HG03575 (cell line): ENCODE measurements around the gene PTX4.
"Not testable (repeated sequence)": the region's sequence is repeated elsewhere in the genome, so short reads cannot be mapped to it uniquely, and the experiment has no call there.

Experiments used
- ATAC-seq: cut with Tn5 transposase; IDR thresholded peaks from one replicate; pipeline ENCODE4 v1.9.1; 2021; ENCODE audit not compliant: unreplicated experiment, insufficient number of reproducible peaks, low FRiP score; ENCODE audit errors: extremely low read depth

The PTX4 gene

DNA sequence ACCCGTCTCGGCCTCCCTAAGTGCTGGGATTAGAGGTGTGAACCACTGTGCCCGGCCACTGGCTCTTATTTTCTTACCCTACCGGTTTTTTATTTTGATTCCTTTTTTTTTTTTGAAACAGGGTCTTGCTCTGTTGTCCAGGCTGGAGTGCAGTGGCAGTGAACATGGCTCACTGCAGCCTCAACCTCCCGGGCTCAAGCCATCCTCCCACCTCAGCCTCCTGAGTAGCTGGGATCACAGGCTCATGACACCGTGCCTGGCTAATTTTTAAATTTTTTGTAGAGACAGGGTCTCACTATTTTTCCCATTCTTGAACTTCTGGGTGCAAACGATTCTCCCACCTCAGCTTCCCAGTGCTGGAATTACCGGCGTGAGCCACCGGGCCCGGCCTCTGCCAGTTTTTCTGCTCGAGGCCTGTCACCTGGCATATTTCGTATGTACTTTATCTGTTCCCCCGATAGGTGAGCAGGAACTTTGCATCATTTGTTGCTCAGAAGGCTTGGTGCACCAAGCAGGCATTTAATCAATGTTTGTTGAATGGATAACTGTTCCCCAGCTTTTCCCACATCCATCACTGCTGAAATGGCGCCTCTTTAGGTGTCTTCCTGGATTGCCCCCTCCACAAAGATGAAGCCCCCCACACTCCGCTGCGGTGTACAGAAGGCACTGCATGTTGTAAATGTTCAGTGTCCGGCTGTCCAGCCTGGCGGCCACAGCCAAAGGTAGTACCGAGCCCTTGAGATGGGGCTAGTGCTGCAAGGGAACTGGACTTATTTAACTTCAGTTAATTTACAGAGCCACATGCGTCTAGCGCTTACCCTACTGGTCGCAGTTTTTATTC is 3.6 kb upstream of the PTX4 start:
- ATAC-seq, result no peak

GRCh38 chr16:1491327-1491726 is 2.6 kb upstream of the PTX4 start:
- no peak for ATAC-seq

DNA sequence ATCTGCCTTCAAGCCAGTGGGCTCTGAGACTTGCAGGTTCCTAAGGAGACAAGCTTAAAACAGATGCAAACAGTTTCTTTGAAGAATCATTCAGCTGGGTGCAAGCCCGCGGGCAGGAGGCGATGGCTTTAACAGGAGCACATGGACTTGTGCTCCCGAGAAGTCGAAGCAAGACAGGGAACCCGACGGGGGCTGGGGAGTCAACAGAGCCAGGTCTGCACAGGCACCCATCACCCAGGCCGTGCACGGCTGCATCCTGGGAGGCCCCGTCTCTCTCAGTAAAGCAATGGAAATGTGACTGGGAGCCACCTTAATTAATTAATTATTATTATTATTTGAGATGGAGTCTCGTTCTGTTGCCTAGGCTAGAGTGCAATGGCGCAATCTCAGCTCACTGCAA is 333 bp upstream of the PTX4 start:
- no peak for ATAC-seq

- ATAC-seq, result no peak
Observed at GRCh38 chr16:1488054-1488601, 616 bp downstream of the PTX4 start.

DNA sequence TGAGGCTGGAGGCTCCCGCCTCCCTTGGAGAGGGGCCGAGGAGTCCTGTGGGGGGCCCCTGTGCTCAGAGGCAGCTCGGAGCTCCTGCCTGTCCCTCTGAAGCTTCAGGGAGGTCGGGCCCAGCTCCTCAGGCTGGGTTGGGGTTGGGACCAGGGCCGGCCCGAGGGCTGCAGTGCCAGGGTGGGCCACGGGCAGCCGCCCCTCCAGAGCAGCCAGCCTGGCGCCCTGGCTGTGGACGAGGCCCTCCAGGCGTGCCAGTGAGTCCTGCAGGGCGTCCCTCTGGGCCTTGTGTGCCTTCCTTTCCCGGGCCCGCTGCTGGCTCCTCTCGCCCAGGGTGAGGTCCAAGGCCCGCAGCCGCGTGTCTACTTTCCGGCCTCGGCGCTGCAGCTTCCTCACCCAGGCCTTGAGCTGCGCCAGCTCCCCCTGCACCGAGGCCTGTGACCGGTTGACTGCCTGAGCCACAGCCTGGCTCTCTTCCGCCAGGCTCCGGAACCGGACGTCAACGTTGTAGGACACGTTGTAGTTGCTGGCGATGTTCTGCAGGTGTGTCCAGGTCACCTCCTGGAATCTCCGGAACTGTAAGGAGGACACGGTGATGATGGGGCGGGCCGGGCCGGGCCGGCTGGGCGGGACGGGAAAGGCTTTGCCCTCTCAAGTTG is 1.2 kb downstream of the PTX4 start:
- no peak for ATAC-seq

GRCh38 chr16:1486551-1487390 is 2.0 kb downstream of the PTX4 start:
- ATAC-seq, result no peak

GRCh38 chr16:1485847-1486496 is 2.8 kb downstream of the PTX4 start:
- ATAC-seq, result no peak

GRCh38 chr16:1481906-1482835 is 6.6 kb downstream of the PTX4 start:
- no peak for ATAC-seq

DNA sequence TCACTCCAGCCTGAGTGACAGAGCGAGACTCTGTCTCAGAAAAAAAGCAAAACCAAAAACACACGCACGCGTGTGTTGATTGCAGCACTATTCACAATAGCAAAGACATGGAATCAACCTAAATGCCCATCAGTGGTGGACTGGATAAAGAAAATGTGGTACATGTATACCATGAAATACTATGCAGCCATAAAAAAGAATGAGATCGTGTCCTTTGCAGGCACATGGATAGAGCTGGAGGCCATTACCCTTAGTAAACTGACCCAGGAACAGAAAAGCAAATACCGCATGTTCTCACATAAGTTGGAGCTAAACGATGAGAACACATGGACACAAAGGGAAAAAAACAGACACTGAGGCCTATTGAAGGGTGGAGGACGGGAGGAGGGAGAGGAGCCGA is 9.8 kb downstream of the PTX4 start:
- not testable (repeated sequence) for ATAC-seq

GRCh38 chr16:1477033-1477432 is 11.7 kb downstream of the PTX4 start:
- no peak for ATAC-seq

GRCh38 chr16:1475552-1476114 is 13.1 kb downstream of the PTX4 start:
- no peak for ATAC-seq

DNA sequence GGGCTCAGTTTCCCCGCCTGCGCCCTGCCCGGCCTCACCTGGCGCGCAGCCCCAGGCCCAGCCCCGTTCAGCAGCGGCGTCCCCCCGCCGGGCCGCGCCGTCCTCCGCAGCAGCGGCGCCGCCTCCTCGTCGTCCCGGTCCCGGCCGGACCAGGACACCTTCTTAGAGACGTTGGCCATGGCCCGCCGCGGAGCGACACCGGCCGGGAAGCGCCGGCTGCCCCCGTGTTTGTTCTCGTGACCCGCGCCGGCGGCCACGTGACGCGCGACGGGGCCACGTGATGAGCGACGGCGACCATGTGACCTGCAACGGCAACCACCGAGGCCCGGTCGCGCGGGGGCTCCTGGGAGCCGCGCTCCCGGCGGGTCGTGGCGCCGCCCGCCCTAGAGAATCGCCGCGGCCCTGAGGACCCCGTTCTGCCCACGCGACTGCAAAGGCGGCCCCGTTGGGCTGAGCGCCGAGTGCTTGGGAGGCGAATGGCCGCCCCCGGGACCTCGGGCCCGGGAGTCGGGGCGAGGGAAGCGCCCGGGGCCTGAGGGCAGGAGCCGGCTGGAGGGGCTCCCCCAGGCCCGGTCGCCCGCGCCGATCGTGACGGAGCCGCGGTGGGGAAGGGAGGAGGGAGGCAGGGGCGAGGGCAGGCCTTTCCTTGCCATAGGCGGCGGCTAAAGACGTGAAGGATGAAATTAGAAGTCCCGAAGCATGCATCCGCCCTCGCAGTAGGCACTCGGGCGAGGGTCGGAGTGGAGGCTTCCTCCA is 13.8 kb downstream of the PTX4 start, which contains the start of gene CLCN7:
Gene CLCN7, minus strand, starts transcription at position 233 of the 756 bp plus-strand sequence. Its CDS starts 54 bp downstream, at position 179.
- no peak for ATAC-seq

- no peak for ATAC-seq
Observed at GRCh38 chr16:1474082-1474795, 14.5 kb downstream of the PTX4 start.

- no peak for ATAC-seq
Observed at GRCh38 chr16:1472974-1473373, 15.8 kb downstream of the PTX4 start.

DNA sequence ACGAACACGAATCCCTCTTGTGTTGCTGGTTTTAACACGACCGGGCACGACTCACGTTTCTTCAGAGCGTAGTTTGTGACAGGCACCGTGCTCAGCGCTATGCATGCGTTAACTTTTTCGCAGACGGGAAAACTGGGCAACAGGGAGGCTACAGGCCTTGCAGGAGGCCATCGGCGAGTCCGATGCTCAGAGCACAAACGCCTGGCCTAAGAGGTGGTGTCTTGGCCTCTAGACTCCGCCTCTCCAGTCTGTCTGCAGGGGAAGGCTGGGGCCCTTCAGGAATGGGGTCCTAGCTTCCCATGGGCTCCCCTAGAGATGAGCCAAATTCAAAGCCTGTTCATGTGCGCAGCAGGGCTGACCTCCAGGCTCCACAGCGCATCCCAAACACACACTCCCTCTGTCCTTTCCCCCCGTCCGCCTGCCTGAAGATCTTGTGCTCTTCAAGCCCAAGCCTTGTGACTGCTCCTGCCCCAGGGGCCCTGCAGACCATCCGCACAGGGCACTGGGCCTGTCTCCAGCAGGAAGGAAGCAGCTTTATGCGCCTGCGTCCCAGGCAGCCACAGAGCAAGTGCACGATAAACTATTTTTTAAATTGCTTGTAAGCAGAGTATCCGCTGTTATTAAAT is 17.1 kb downstream of the PTX4 start:
- ATAC-seq, result no peak
